Activated CD8-positive, alpha-beta memory T cell treated with anti-CD3 and anti-CD28 coated beads, Interleukin-2, amount 10 ng/mL, durations not matched to agents 7 days and 5 days (primary cell): Measurements from ENCODE around the gene KDM4C. TPM values are rescaled to one million over a fixed set of nuclear protein-coding genes. Genes with fewer than 3 reads are reported as not detected.
"Not testable (repeated sequence)": the region's sequence is repeated elsewhere in the genome, so short reads cannot be mapped to it uniquely, and the experiment has no call there.

Experiments
- ATAC-seq: fragments of 150-1000 bp; cut with Tn5 transposase; one replicate; pipeline ENCODE4 v1.10.0; 2021; ENCODE audit warnings: moderate library complexity
- CTCF ChIA-PET: fragments of 350-600 bp; sonication (Branson Sonifier 250); formaldehyde crosslinking; loops from one replicate; lab custom pipeline; 2021; ENCODE audit warnings: antibody characterized with exemption; lab: Charles Lee
- DNase-seq: peaks from one replicate; pipeline ENCODE4 v3.0.0-alpha.2; 2020
- H3K27ac Mint-ChIP-seq: one replicate; pipeline ENCODE4 v1.8.0; 2021; ENCODE audit warnings: mild to moderate bottlenecking, mixed read lengths
- H3K27me3 Mint-ChIP-seq: one replicate; pipeline ENCODE4 v1.8.0; 2021; ENCODE audit warnings: mixed read lengths
- H3K36me3 Mint-ChIP-seq: one replicate; pipeline ENCODE4 v1.8.0; 2021; ENCODE audit warnings: mild to moderate bottlenecking, mixed read lengths
- H3K4me1 Mint-ChIP-seq: one replicate; pipeline ENCODE4 v1.8.0; 2021; ENCODE audit warnings: mixed read lengths
- H3K4me3 Mint-ChIP-seq: one replicate; pipeline ENCODE4 v1.8.0; 2021; ENCODE audit warnings: mild to moderate bottlenecking, moderate library complexity, mixed read lengths
- H3K9me3 Mint-ChIP-seq: one replicate; pipeline ENCODE4 v1.8.0; 2022; ENCODE audit warnings: low read depth, mixed read lengths
- total RNA-seq, 2 experiments: library from RNA; stranded (reverse); gene quantifications; one replicate each; pipeline ENCODE4 v1.2.3, GENCODE V29; 2021

Gene KDM4C
- total RNA-seq, 2 experiments from 2014 or later, result 31.5 to 57.8 TPM

DNA sequence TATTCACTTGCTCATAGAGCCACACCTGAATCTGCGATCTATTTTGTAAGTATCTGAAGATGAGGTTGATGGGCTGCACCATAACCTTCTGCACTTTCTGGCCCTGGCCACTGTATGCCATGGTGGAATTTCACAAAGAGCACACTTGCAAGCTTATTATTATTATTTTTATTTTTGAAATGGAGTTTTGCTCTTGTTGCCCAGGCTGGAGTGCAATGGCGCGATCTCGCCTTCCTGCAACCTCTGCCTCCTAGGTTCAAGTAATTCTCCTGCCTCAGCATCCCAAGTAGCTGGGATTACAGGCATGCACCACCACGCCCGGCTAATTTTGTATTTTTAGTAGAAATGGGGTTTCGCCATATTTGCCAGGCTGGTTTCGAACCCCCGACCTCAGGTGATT is 8.9 kb upstream of the KDM4C start:
- peaks cover 10% of the 10 kb centered on the region for H3K4me1 Mint-ChIP-seq
- CTCF ChIA-PET, result interaction anchor here (2.1 kb wide), 1 partner anchor 10 kb away, joined by 8 read pairs; no protein-coding TSS in a partner anchor
- not testable (repeated sequence) for H3K4me3 Mint-ChIP-seq, H3K27ac Mint-ChIP-seq, ATAC-seq, H3K36me3 Mint-ChIP-seq, H3K9me3 Mint-ChIP-seq, H3K27me3 Mint-ChIP-seq, DNase-seq

DNA sequence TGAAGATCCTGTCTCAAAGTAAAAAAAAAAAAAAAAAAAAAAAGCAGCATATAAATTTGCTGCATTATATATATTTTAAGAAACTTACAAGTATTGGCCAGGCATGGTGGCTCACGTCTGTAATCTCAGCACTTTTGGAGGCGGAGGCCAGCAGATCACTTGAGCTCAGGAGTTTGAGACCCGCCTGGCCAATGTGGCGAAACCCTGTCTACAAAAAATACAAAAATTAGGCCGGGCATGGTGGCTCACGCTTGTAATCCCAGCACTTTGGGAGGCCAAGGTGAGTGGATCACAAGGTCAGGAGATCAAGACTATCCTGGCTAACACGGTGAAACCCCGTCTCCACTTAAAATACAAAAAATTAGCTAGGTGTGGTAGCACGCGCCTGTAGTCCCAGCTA is 2.9 kb upstream of the KDM4C start:
- DNase-seq, H3K36me3 Mint-ChIP-seq, H3K27ac Mint-ChIP-seq, ATAC-seq, H3K9me3 Mint-ChIP-seq, H3K4me3 Mint-ChIP-seq, H3K27me3 Mint-ChIP-seq: not testable (repeated sequence)
- peaks cover 21% of the 10 kb centered on the region for H3K4me1 Mint-ChIP-seq
- CTCF ChIA-PET, result interaction anchor here (0.7 kb wide), 2 partner anchors 170 to 1494 kb away, joined by 3 read pairs; no protein-coding TSS in a partner anchor

- Mint-ChIP-seq H3K27ac (peak overlapping the region; percentile 99), H3K4me1 (peaks cover 17% of the 10 kb centered on the region), H3K4me3 (peak overlapping the region; percentile 85), H3K9me3 (no peaks in the 10 kb centered on the region), H3K27me3 (no peaks in the 10 kb centered on the region), H3K36me3 (peaks cover 5% of the 10 kb centered on the region)
- ATAC-seq, result peak; percentile 66
- peak; percentile 88 for DNase-seq
- CTCF ChIA-PET, result interaction anchor here (1.4 to 2.4 kb wide), 3 partner anchors 41 to 75 kb away, joined by 3 to 9 read pairs (median 6); no protein-coding TSS in a partner anchor
Measured at GRCh38 chr9:6757132-6757455, 679 bp upstream of the KDM4C start.

DNA sequence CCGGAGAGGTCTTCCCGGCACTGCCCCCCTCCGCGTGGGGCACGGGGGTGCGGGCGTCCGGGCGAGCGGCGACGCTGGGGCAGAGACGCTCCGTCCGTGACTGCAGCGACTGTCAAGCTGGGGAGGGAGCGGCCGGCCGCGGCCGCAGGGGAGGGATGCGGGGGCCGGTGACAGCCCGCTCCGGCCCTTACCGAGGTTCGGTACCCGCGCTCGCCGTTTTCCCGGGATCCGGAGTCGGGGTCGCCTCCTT is 400 bp downstream of the KDM4C start:
- H3K4me3 Mint-ChIP-seq, result peak overlapping the region; percentile 85

DNA sequence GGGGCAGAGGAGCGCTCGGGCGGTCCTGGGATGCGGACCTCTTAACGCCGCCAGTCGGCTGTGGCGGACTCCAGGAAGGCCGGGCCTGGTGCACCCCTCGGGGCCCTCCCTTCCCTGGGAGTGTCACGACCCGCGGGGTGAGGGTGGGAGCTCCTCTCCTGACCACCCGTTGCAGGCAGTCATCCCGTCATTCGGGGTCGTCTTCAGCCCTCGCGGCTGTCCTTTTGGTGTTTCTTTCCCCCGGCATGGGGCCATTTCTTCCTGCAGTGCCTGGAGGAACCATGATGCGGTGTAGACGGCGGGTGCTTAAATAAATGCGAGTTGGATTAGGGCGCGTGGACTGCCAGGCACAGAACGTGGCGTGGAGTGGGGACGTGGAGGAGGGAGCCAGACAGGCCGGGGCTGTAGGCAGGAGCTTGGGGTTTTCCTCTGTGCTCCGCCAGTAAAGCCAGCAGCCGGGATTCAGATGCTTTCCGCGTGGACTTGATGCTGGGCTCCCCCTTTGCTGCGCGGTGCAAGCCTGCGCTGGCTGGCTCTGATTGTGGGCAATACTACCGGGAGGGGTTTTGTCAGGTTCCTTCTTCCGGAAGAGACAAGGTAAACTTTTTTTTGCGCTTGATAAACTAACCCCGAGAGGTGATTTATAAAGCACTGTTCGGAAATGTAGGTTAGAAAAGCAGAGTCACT is 868 bp downstream of the KDM4C start:
- Mint-ChIP-seq H3K4me1 (peaks cover 25% of the 10 kb centered on the region), H3K27me3 (no peaks in the 10 kb centered on the region)

More for the DNA sequence above, 400 bp downstream of the KDM4C start:
- Mint-ChIP-seq H3K27me3 (no peaks in the 10 kb centered on the region), H3K9me3 (peaks cover 1% of the 10 kb centered on the region), H3K4me1 (peaks cover 20% of the 10 kb centered on the region), H3K36me3 (peaks cover 11% of the 10 kb centered on the region), H3K27ac (peak overlapping the region; percentile 93)
- DNase-seq (no peak), ATAC-seq (peak; percentile 6)
- CTCF ChIA-PET, result interaction anchor here (1.4 to 2.4 kb wide), 2 partner anchors 43 to 76 kb away, joined by 6 to 9 read pairs; no protein-coding TSS in a partner anchor

DNA sequence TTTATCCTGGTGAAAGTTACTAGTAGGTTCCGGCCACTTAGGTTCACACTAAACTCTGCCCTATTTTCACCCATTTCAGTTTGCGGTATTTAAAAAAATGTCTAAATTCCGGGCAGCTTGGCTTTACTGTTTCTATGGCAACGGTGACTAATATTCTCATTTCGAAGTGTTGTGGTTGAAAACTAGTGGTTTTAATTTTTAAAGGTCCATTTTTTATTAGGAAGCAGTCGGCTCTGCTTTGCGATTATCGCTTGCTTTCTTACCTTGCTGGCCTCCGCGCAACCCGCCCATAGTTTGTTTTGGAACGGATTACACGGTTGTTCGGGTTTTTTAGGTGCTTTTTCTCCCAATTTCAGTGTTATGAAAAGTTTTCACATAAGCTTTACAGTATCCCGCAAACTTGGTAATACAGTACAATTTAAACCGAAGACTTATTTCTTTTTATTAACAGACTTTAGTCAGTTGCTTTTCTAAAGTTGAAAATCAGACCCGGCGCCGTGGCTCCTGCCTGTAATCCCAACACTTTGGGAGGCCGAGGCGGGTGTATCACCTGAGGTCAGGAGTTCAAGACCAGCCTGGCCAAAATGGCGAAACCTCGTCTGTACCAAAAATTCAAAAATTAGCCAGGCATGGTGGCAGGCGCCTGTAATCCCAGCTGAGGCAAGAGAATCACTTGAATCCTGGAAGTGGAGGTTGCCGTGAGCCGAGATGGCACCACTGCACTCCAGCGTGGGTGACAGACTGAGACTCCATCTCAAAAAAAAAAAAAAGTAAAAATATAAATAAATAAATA is 1.6 kb downstream of the KDM4C start:
- no peaks in the 10 kb centered on the region for H3K27me3 Mint-ChIP-seq
- peak overlapping the region; percentile 85 for H3K4me3 Mint-ChIP-seq
- peaks cover 13% of the 10 kb centered on the region for H3K36me3 Mint-ChIP-seq
- H3K9me3 Mint-ChIP-seq, result peaks cover 3% of the 10 kb centered on the region
- DNase-seq (peak; percentile 45), ATAC-seq (peak; percentile 1)
- peak overlapping the region; percentile 93 for H3K27ac Mint-ChIP-seq
- peaks cover 32% of the 10 kb centered on the region for H3K4me1 Mint-ChIP-seq
- CTCF ChIA-PET, result interaction anchor here (2.4 kb wide), 1 partner anchor 44 kb away, joined by 9 read pairs; no protein-coding TSS in a partner anchor

More for the DNA sequence above, 868 bp downstream of the KDM4C start:
- Mint-ChIP-seq H3K36me3 (peaks cover 13% of the 10 kb centered on the region), H3K9me3 (peaks cover 3% of the 10 kb centered on the region), H3K27ac (peak overlapping the region; percentile 93), H3K4me3 (peak overlapping the region; percentile 85)
- DNase-seq (peak; percentile 71), ATAC-seq (peak; percentile 14)
- CTCF ChIA-PET, result interaction anchor here (2.4 kb wide), 1 partner anchor 43 kb away, joined by 9 read pairs; no protein-coding TSS in a partner anchor

- no peak overlapping the region for H3K4me3 Mint-ChIP-seq
- no peaks in the 10 kb centered on the region for H3K27me3 Mint-ChIP-seq
- DNase-seq, result no peak
- ATAC-seq, result no peak
- H3K4me1 Mint-ChIP-seq, result peaks cover 39% of the 10 kb centered on the region
- peaks cover 3% of the 10 kb centered on the region for H3K9me3 Mint-ChIP-seq
- peaks cover 19% of the 10 kb centered on the region for H3K36me3 Mint-ChIP-seq
- no peak overlapping the region for H3K27ac Mint-ChIP-seq
- CTCF ChIA-PET, result interaction anchor here (1.0 kb wide), 1 partner anchor 17 kb away, joined by 3 read pairs; no protein-coding TSS in a partner anchor
Measured at GRCh38 chr9:6761306-6761705, 3.5 kb downstream of the KDM4C start.

- no peak overlapping the region for H3K4me3 Mint-ChIP-seq
- ATAC-seq, result no peak
- no peak for DNase-seq
- H3K36me3 Mint-ChIP-seq, result peaks cover 19% of the 10 kb centered on the region
- H3K4me1 Mint-ChIP-seq, result peaks cover 34% of the 10 kb centered on the region
- H3K27ac Mint-ChIP-seq, result no peak overlapping the region
- H3K27me3 Mint-ChIP-seq, result no peaks in the 10 kb centered on the region
- CTCF ChIA-PET, result no interaction called here
- peaks cover 3% of the 10 kb centered on the region for H3K9me3 Mint-ChIP-seq
Measured at GRCh38 chr9:6763244-6763643, 5.5 kb downstream of the KDM4C start.

- Mint-ChIP-seq H3K4me1 (peaks cover 35% of the 10 kb centered on the region), H3K9me3 (peaks cover 3% of the 10 kb centered on the region), H3K36me3 (peaks cover 19% of the 10 kb centered on the region), H3K27ac (no peak overlapping the region), H3K4me3 (no peak overlapping the region), H3K27me3 (no peaks in the 10 kb centered on the region)
- DNase-seq (no peak), ATAC-seq (no peak)
- CTCF ChIA-PET, result no interaction called here
Measured at GRCh38 chr9:6764011-6764410, 6.2 kb downstream of the KDM4C start.

DNA sequence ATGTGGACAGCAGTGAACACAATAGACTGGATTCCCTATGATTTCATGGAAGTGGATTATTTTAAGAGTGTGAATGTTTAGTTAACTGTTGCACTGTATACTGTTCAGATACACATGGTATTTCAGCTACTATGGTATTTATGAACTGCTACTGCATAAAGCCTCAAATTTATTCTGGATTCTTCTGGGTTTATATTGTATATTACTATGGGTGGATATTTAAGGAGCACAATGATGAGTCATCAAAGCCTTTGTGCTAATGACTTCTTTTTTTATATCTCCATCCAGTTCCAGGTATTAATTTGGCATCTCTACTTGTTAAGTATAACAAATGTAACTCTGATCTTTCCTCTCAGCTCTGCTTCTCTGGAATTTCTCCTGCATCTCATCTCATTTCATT is 6.8 kb downstream of the KDM4C start:
- DNase-seq (no peak), ATAC-seq (no peak)
- peaks cover 24% of the 10 kb centered on the region for H3K36me3 Mint-ChIP-seq
- peaks cover 3% of the 10 kb centered on the region for H3K9me3 Mint-ChIP-seq
- H3K4me1 Mint-ChIP-seq, result peaks cover 36% of the 10 kb centered on the region
- no peak overlapping the region for H3K4me3 Mint-ChIP-seq
- H3K27ac Mint-ChIP-seq, result no peak overlapping the region
- H3K27me3 Mint-ChIP-seq, result no peaks in the 10 kb centered on the region
- CTCF ChIA-PET, result no interaction called here

GRCh38 chr9:6764950-6765349 is 7.2 kb downstream of the KDM4C start:
- no peaks in the 10 kb centered on the region for H3K27me3 Mint-ChIP-seq
- H3K27ac Mint-ChIP-seq, result no peak overlapping the region
- H3K4me3 Mint-ChIP-seq, result no peak overlapping the region
- ATAC-seq (no peak), DNase-seq (no peak)
- peaks cover 34% of the 10 kb centered on the region for H3K4me1 Mint-ChIP-seq
- peaks cover 24% of the 10 kb centered on the region for H3K36me3 Mint-ChIP-seq
- peaks cover 3% of the 10 kb centered on the region for H3K9me3 Mint-ChIP-seq
- CTCF ChIA-PET, result no interaction called here

DNA sequence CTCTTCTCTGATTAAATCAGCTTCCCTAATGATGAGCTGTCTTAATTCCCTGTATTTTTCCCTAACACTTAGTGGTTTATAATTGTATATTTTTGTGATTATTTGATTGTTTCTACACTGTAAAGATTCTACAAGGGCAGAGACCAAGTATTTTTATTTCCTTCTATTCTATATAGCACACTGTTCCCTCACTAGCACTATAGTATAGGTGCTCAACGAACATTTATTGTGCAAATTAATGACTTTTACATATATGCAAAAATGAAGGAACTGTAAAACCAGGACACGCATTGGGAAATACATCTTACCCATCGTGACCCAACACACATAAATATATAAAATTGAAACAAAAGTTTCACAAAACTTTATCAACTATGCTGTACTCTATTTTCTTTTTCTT is 7.6 kb downstream of the KDM4C start:
- peaks cover 32% of the 10 kb centered on the region for H3K4me1 Mint-ChIP-seq
- CTCF ChIA-PET, result no interaction called here
- DNase-seq (no peak), ATAC-seq (no peak)
- peaks cover 3% of the 10 kb centered on the region for H3K9me3 Mint-ChIP-seq
- H3K27me3 Mint-ChIP-seq, result no peaks in the 10 kb centered on the region
- peaks cover 21% of the 10 kb centered on the region for H3K36me3 Mint-ChIP-seq
- no peak overlapping the region for H3K4me3 Mint-ChIP-seq
- H3K27ac Mint-ChIP-seq, result no peak overlapping the region

- ATAC-seq (no peak), DNase-seq (no peak)
- CTCF ChIA-PET, result no interaction called here
- peaks cover 29% of the 10 kb centered on the region for H3K4me1 Mint-ChIP-seq
- no peaks in the 10 kb centered on the region for H3K27me3 Mint-ChIP-seq
- peaks cover 3% of the 10 kb centered on the region for H3K9me3 Mint-ChIP-seq
- no peak overlapping the region for H3K27ac Mint-ChIP-seq
- H3K36me3 Mint-ChIP-seq, result peaks cover 21% of the 10 kb centered on the region
- no peak overlapping the region for H3K4me3 Mint-ChIP-seq
Measured at GRCh38 chr9:6766606-6767005, 8.8 kb downstream of the KDM4C start.
